GM13977 (cell line): ENCODE results near the gene ANKRD17.

Experiments
- DNase-seq: peaks from one replicate; pipeline ENCODE4 v3.0.0; 2012; ENCODE audit warnings: low spot score
- CTCF ChIP-seq: IDR thresholded peaks from 2 replicates; pipeline ENCODE4 v1.5.1; 2012; ENCODE audit warnings: mild to moderate bottlenecking, control low read depth; ENCODE audit not compliant: insufficient read depth; ENCODE audit errors: extremely low read depth, missing control alignments
- in situ Hi-C: fragments of 300-500 bp; cut with MboI; formaldehyde crosslinking; loops from one replicate; pipeline ENCODE4 v1.12.0; 2022; ENCODE audit warnings: low sequenced_read_pairs, low pct_unique_long_range_greater_than_20kb, mixed read lengths, inconsistent platforms; ENCODE audit not compliant: unreplicated experiment

The ANKRD17 gene

GRCh38 chr4:73170518-73171198 lies 87.9 kb downstream of the ANKRD17 start:
- no peak for TF ChIP-seq CTCF
- in situ Hi-C loops, result no loop called here
- no peak for DNase-seq

GRCh38 chr4:73166212-73166611 lies 92.4 kb downstream of the ANKRD17 start:
- DNase-seq, result no peak

GRCh38 chr4:73161527-73162185 lies 96.9 kb downstream of the ANKRD17 start:
- no peak for TF ChIP-seq CTCF
- no peak for DNase-seq
- in situ Hi-C loops, result no loop called here

More at GRCh38 chr4:73166212-73166611, 92.4 kb downstream of the ANKRD17 start:
- TF ChIP-seq CTCF, result no peak
- in situ Hi-C loops, result no loop called here

GRCh38 chr4:73156394-73156793 lies 102.2 kb downstream of the ANKRD17 start:
- in situ Hi-C loops, result no loop called here
- no peak for TF ChIP-seq CTCF
- DNase-seq, result no peak

GRCh38 chr4:73152893-73153292 lies 105.7 kb downstream of the ANKRD17 start:
- no peak for DNase-seq
- no peak for TF ChIP-seq CTCF
- in situ Hi-C loops, result no loop called here

GRCh38 chr4:73142995-73143547 lies 115.5 kb downstream of the ANKRD17 start:
- peak; percentile 14 for TF ChIP-seq CTCF
- in situ Hi-C loops, result no loop called here
- DNase-seq, result no peak
